Mononuclear cell (primary cell): ENCODE data around the gene GFI1B. TPM values are rescaled to one million over a fixed set of nuclear protein-coding genes. Genes with fewer than 3 reads are reported as not detected.
"Not testable (repeated sequence)": the region's sequence is repeated elsewhere in the genome, so short reads cannot be mapped to it uniquely, and the experiment has no call there.

ENCODE experiments used
- H3K27me3 ChIP-seq: 2 replicates; pipeline ENCODE4 v1.6.0; 2011; ENCODE audit warnings: low read length, control low read depth; ENCODE audit not compliant: insufficient read depth
- H3K4me1 ChIP-seq: 2 replicates; pipeline ENCODE4 v1.5.1; 2011; ENCODE audit warnings: mild to moderate bottlenecking, low read length, control low read depth; ENCODE audit not compliant: insufficient read depth
- H3K4me3 ChIP-seq: 2 replicates; pipeline ENCODE4 v1.5.1; 2011; ENCODE audit warnings: mild to moderate bottlenecking, low read length, moderate library complexity
- H3K9me3 ChIP-seq: 2 replicates; pipeline ENCODE4 v1.5.1; 2011; ENCODE audit warnings: low read depth, mild to moderate bottlenecking, control low read depth, low read length
- total RNA-seq: library from RNA; depleted of rRNA; stranded (reverse); fragments of >200 nt; gene quantifications from one replicate; pipeline ENCODE4 v1.2.3, GENCODE V29; 2012

The GFI1B gene
- total RNA-seq, 1 donor = 13.6 TPM

GRCh38 chr9:132994410-132995120 lies 16.1 kb downstream of the GFI1B start:
- no peaks in the 10 kb centered on the region for H3K9me3 ChIP-seq
- no peak overlapping the region for H3K4me3 ChIP-seq
- peaks cover 3% of the 10 kb centered on the region for H3K27me3 ChIP-seq
- peaks cover 23% of the 10 kb centered on the region for H3K4me1 ChIP-seq

GRCh38 chr9:132995121-132995420 lies 16.6 kb downstream of the GFI1B start:
- H3K9me3 ChIP-seq = no peaks in the 10 kb centered on the region
- peaks cover 23% of the 10 kb centered on the region for H3K4me1 ChIP-seq
- H3K4me3 ChIP-seq = no peak overlapping the region
- H3K27me3 ChIP-seq = peaks cover 3% of the 10 kb centered on the region

- peaks cover 23% of the 10 kb centered on the region for H3K4me1 ChIP-seq
- no peaks in the 10 kb centered on the region for H3K9me3 ChIP-seq
- peaks cover 3% of the 10 kb centered on the region for H3K27me3 ChIP-seq
- no peak overlapping the region for H3K4me3 ChIP-seq
These were observed 17.4 kb downstream of the GFI1B start for GRCh38 chr9:132995879-132996278.

GRCh38 chr9:132996526-132996925 lies 18.0 kb downstream of the GFI1B start:
- no peak overlapping the region for H3K4me3 ChIP-seq

GRCh38 chr9:132997591-132997990 lies 19.1 kb downstream of the GFI1B start:
- no peaks in the 10 kb centered on the region for H3K27me3 ChIP-seq

More at GRCh38 chr9:132996526-132996925, 18.0 kb downstream of the GFI1B start:
- Histone ChIP-seq H3K9me3 (no peaks in the 10 kb centered on the region), H3K27me3 (peaks cover 3% of the 10 kb centered on the region), H3K4me1 (peaks cover 16% of the 10 kb centered on the region)

GRCh38 chr9:132998221-132998620 lies 19.7 kb downstream of the GFI1B start:
- not testable (repeated sequence) for H3K4me1 ChIP-seq, H3K27me3 ChIP-seq, H3K9me3 ChIP-seq, H3K4me3 ChIP-seq

More at GRCh38 chr9:132997591-132997990, 19.1 kb downstream of the GFI1B start:
- no peak overlapping the region for H3K4me3 ChIP-seq
- H3K4me1 ChIP-seq = peaks cover 7% of the 10 kb centered on the region
- H3K9me3 ChIP-seq = no peaks in the 10 kb centered on the region

GRCh38 chr9:132998831-132999635 lies 20.5 kb downstream of the GFI1B start:
- Histone ChIP-seq H3K4me3 (no peak overlapping the region), H3K27me3 (no peaks in the 10 kb centered on the region), H3K9me3 (no peaks in the 10 kb centered on the region), H3K4me1 (peaks cover 11% of the 10 kb centered on the region)

- no peaks in the 10 kb centered on the region for H3K27me3 ChIP-seq
- H3K4me3 ChIP-seq = no peak overlapping the region
- peaks cover 16% of the 10 kb centered on the region for H3K4me1 ChIP-seq
- no peaks in the 10 kb centered on the region for H3K9me3 ChIP-seq
These were observed 23.9 kb downstream of the GFI1B start for GRCh38 chr9:133002147-133003070.

- H3K27me3 ChIP-seq = no peaks in the 10 kb centered on the region
- no peaks in the 10 kb centered on the region for H3K9me3 ChIP-seq
- H3K4me3 ChIP-seq = no peak overlapping the region
- peaks cover 16% of the 10 kb centered on the region for H3K4me1 ChIP-seq
These were observed 24.6 kb downstream of the GFI1B start for GRCh38 chr9:133003071-133003461.

GRCh38 chr9:133003671-133004090 lies 25.2 kb downstream of the GFI1B start:
- H3K27me3 ChIP-seq = no peaks in the 10 kb centered on the region
- no peaks in the 10 kb centered on the region for H3K9me3 ChIP-seq
- H3K4me3 ChIP-seq = no peak overlapping the region
- H3K4me1 ChIP-seq = peaks cover 16% of the 10 kb centered on the region

GRCh38 chr9:133004091-133004998 lies 25.9 kb downstream of the GFI1B start:
- Histone ChIP-seq H3K4me1 (peaks cover 16% of the 10 kb centered on the region), H3K9me3 (no peaks in the 10 kb centered on the region), H3K4me3 (no peak overlapping the region), H3K27me3 (no peaks in the 10 kb centered on the region)

- no peaks in the 10 kb centered on the region for H3K27me3 ChIP-seq
- no peak overlapping the region for H3K4me3 ChIP-seq
- no peaks in the 10 kb centered on the region for H3K9me3 ChIP-seq
- peaks cover 16% of the 10 kb centered on the region for H3K4me1 ChIP-seq
These were observed 26.7 kb downstream of the GFI1B start for GRCh38 chr9:133004999-133005760.

- Histone ChIP-seq H3K4me1 (peaks cover 16% of the 10 kb centered on the region), H3K27me3 (no peaks in the 10 kb centered on the region), H3K4me3 (no peak overlapping the region), H3K9me3 (no peaks in the 10 kb centered on the region)
These were observed 27.5 kb downstream of the GFI1B start for GRCh38 chr9:133005957-133006356.
